ENCODE measurements around the gene RCAN3. TPM values are rescaled to one million over a fixed set of nuclear protein-coding genes. Genes with fewer than 3 reads are reported as not detected.
A peak's percentile ranks its signal among the peaks of the same experiment; 100 is the strongest.

Gene RCAN3
- total and polyA plus RNA-seq, 2 of the 13 experiments (the other 11 are each of a cell fraction or from before 2014, with no cell fraction given), result 12.2 to 13.3 TPM

GRCh38 chr1:24551960-24552571, 49.4 kb downstream of the RCAN3 start (continued):
- TF ChIP-seq ZBTB14 (CRISPR knock-in tag; IDR thresholded peaks at IDR 0.05) (no peak), DNMT1 (CRISPR knock-in tag; IDR thresholded peaks at IDR 0.05) (no peak), ZNF704 (CRISPR knock-in tag; IDR thresholded peaks at IDR 0.05; ENCODE audit: borderline replicate concordance) (0 out of 2 replicates have a peak, but pooled peaks have one; percentile 73), ZFP36L2 (CRISPR knock-in tag; IDR thresholded peaks at IDR 0.05) (no peak), ZNF318 (CRISPR knock-in tag; IDR thresholded peaks at IDR 0.05) (0 out of 2 replicates have a peak, but pooled peaks have one; percentile 45), ZNF180 (CRISPR knock-in tag; IDR thresholded peaks at IDR 0.05; ENCODE audit: borderline replicate concordance, low read depth) (no peak), HNF1A (IDR thresholded peaks at IDR 0.05; ENCODE audit: low read depth) (peak; percentile 46; the same call in 1 of the 2 replicates), HNF1A (CRISPR knock-in tag; IDR thresholded peaks at IDR 0.05; ENCODE audit: borderline replicate concordance) (peak; percentile 67; the same call in 1 of the 2 replicates), TFDP2 (CRISPR knock-in tag; IDR thresholded peaks at IDR 0.05) (peak; percentile 65), MIER2 (CRISPR knock-in tag; IDR thresholded peaks at IDR 0.05) (no peak), ZNF777 (CRISPR knock-in tag; IDR thresholded peaks at IDR 0.05) (no peak), POGZ (CRISPR knock-in tag; IDR thresholded peaks at IDR 0.05) (no peak)

Measured in HepG2 (cell line).